Tibial nerve (tissue), 3 donors: ENCODE measurements around the gene SPATA33.

ENCODE experiments used
- POLR2A ChIP-seq, 2 donors: fragments of 450-650 bp; IDR thresholded peaks; one replicate each; pipeline ENCODE4 v1.6.1; 2017; ENCODE audit warnings: antibody characterized with exemption in 2 of 2, mild to moderate bottlenecking in 2 of 2, moderate library complexity in 2 of 2
- TF ChIP-seq, protein P1 (sequence below), 5 experiments: fragments of 200-600 bp in 3 of 5; fragments of 450-650 bp in 2 of 5; sonication (generic) in 3 of 5; IDR thresholded peaks; one replicate each; pipeline ENCODE4 v1.5.1; 2016 to 2019; ENCODE audit warnings: antibody characterized with exemption in 5 of 5, mild to moderate bottlenecking in 3 of 5, moderate library complexity in 2 of 5

DNA sequence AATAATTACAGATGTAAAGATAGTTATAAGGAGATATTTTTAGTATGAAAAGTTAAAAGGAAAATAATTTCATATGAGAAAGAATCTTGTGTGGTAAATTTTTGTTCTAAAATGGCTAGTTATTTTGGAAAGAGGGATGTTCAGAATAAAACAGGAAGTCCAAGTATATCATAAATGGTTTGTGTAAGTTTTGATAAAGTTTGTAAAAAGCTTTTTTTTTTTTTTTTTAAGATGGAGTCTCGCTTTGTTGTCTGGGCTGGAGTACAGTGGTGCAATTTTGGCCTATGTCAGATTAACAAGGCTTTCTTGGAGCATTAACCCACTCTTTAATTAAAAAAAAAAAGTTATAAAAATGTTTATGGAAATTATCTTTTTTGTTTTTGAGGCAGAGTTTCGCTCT lies 20.6 kb downstream of the SPATA33 start:
- TF ChIP-seq, protein P1, sequence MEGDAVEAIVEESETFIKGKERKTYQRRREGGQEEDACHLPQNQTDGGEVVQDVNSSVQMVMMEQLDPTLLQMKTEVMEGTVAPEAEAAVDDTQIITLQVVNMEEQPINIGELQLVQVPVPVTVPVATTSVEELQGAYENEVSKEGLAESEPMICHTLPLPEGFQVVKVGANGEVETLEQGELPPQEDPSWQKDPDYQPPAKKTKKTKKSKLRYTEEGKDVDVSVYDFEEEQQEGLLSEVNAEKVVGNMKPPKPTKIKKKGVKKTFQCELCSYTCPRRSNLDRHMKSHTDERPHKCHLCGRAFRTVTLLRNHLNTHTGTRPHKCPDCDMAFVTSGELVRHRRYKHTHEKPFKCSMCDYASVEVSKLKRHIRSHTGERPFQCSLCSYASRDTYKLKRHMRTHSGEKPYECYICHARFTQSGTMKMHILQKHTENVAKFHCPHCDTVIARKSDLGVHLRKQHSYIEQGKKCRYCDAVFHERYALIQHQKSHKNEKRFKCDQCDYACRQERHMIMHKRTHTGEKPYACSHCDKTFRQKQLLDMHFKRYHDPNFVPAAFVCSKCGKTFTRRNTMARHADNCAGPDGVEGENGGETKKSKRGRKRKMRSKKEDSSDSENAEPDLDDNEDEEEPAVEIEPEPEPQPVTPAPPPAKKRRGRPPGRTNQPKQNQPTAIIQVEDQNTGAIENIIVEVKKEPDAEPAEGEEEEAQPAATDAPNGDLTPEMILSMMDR (IDR thresholded peaks at IDR 0.05) = no peak
- TF ChIP-seq POLR2A (IDR thresholded peaks at IDR 0.05) = no peak
